SH-SY5Y (cell line): Measurements from ENCODE around the gene INPP5A.

Experiments used
- GATA2 ChIP-seq: IDR thresholded peaks from 2 replicates; pipeline ENCODE4 v1.6.1; 2011; ENCODE audit warnings: mild to moderate bottlenecking, low read depth, low read length
- GATA3 ChIP-seq: IDR thresholded peaks from 2 replicates; pipeline ENCODE4 v1.6.1; 2011; ENCODE audit warnings: low read depth, mild to moderate bottlenecking, low read length, moderate library complexity

Gene INPP5A

DNA sequence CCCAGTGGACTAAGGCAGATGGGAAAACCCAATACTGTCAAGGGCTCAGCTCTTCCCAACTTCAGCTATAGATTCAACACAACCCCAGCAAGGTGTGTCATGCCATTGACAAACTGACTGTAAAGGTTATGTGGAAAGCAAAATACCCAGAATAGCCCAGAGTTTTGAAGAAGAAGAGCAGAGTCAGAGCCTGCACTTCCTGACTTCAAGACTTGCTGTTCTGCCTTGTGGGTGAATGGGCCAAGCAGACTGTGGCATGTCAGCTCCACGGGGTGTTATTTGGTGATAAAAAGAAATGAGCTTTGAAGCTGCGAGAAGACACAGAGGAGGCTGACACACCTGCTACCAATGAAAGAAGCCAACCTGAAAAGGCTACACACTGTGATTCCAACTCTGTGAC, 158.6 kb downstream of the INPP5A start:
- TF ChIP-seq GATA2: no peak
- TF ChIP-seq GATA3: no peak

DNA sequence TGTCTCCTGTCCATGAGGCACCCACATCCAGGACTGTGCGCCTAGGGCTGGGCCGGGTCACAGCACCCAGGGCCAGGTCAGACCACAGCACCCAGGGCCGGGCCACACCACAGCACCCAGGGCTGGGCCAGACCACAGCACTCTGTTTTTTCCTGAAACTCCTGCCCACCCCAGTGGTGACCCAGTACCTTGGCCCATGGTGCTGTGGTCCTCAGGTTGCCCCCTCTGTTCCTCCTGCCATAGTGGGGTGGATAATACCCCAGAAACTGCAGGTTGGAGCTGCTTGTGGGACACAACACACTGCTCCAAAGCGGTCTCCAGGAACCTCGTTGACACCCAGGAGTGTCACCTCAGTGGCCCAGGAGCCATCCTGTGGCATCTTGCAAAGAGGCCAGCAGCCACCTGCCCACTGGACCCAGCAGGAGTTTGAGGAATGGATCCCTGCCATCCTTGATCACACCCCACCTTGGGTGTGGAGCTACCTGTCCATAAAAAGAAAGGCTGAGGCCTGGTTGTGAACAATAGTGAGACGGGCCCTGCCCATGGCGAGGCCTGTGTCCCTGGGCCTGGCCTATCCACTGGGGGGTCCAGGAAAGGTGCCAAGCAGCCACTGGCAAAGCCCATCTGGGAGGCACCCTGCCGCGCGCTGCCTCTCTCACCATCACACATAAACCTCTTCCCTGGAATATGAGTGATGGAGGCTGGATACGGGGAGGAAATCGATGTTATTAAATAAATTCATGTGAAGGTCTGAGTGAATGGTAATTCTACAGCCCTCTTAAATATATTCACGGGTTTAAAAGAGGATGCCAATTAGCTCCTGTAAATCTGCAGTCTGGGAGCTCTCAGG, 159.4 kb downstream of the INPP5A start:
- TF ChIP-seq GATA3: no peak
- no peak for TF ChIP-seq GATA2

DNA sequence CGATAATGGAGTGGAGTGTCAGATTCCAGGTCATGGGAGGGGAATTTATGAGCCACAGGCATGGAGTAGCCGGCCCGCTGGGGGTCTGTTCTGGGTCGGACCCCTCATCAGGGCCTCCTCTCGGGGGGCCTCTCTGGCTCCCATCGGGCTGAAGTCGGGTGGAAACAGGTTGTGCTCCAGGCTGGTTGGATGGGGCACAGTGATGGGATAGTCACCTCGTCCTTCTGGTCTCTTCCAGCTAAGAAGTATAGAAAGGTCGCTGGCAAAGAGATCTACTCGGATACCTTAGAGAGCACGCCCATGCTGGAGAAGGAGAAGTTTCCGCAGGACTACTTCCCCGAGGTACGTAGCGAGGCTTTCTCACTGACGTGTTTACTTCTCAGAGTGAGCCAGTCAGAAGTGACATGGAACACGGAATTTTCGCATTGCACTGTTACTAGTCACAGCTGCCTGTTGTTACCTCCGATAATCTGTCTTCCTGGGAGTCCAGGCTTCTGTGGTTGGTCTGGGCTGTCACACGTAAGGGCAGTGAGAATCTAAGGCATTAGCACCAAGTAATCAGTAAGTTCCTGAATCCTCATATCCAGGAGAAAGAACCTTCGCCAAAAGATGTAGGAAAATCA, 160.1 kb downstream of the INPP5A start:
- no peak for TF ChIP-seq GATA3
- TF ChIP-seq GATA2: no peak

DNA sequence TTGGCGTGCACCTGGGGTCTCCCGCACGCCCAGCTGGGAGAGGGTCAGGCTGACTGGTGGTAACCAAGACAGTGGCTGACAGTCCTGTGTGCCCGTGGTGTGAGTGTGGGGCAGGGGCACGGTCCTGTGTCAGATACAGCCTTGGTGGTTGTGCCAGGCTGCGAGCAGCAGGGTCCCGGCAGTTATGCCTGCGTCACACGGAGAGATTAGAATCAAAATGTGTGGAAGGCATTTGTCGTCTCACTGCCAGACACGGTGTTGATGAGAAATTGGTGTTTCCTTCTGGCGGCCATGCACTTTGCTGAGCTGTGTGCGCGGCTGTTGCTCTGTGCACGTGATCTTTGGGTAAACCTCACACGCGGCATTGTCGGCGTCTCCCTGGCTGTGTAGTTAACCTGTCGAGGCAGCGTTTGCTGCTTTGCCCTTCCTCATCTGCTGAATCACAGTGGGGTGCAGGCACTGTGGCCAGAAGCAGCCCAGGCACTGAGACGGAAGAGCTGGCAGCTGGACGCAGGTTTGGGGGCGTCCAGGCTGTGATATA, 160.7 kb downstream of the INPP5A start:
- no peak for TF ChIP-seq GATA3
- peak; percentile 64; the same call in 1 of the 2 replicates for TF ChIP-seq GATA2

DNA sequence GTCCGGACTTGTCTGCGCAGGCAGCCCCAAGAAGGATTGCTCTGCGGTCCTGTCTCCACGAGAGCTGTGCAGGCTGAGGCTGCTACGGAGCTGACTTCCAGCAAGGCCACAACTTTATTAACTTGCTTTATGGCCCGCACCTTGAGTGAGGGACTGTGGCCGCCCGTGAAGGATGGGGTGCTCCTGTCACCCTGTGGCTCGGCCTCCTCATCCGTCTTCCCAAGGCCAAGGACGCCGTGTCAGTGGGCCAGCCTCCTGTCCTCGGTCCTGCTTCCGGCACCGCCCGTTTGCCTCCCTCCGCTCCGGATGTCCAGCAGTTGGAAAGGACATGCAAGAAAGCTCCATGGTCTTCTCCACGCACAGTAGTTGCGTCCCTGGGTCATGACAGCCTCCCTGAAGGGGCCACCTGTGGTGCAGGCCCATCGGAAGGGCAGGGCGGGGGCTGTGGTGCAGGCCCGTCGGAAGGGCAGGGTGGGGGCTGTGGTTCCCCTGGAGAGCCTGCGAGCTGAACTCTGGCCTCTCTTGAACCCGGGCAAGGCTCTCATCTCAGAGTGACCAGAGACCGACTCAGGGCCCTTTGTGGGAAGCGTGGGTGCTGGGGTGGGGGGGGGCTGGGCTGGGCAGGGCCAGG, 161.3 kb downstream of the INPP5A start:
- TF ChIP-seq GATA2 (no peak), GATA3 (no peak)

DNA sequence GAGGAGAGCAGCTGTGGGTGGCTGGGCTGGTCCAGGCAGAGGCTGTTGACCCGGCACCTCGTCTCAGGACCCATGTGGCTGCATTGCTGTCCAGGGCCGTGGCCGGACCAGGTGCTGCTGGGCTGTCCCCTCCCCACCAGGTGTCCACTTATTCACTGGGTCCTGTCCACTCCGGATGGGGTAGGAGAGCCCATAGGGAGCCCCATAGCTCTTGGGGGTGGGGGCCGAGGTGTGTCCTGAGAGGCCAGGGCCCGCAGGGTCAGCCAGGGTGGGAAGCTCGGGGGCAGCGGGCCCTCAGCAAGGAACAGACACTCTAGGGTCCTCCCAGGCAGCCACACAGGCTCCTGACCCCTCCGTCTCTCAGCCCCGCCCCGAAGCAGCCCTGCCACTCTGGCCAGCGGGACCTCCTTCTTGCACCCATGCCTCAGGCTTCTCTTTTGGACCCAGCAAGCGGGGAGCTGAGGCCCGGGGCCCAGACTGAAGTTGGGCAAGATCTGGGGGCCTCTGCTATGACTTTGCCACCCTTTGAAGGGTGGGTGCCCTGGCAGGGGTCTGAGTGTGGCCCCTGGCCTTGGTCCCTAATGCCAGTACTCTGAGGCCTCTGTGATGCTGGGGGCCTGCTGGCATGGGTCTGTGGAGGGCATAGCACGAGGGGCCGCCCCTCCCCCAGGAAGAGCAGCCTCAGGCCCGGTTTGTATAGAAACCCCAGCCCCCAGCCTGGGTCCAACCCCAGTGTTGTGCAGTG, 162.0 kb downstream of the INPP5A start:
- TF ChIP-seq GATA2 (no peak), GATA3 (no peak)

DNA sequence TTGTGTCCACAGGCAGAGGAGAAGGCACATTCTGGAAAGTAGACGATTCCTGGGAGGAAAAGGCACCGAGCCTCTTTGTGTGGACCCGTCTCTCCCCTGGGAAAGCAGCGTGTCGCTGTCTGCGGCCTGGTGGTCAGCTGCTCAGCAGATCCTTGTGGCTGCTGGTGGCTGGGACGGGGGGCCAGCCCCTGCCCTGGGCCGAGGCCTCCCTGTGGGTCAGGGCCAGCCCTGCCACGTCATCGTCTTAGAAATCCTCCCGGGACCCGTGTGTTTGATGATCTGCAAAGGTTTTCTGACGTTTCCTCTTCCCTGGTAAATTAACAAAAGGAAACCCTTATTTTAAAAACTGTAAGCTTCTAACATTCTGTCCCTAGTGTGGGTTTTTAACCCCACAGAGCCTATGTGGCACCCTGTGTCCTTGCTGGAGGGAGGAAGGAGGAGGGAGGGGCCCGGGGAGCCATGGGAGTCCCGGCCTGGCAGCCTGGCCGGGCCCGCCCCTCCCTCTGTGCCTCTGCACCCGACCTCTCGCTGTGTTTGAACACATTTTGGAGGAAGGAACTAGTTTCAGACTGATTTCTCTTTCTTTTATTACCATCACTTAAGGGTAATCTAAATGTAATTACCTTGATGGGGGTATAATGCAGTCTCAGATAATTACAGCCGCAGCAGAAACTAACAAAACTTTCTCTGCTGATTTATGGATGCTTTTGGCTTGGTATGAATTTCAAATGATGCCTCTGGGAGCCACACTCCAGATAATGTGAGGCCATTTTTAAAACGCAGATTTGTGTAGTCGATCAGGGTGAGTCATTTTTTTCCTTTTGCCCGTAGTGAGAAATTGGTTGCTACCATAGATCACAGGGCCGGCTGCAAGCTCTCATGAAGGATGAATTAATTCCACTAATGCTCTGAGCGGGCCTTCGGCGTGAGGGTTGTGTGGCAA, 162.8 kb downstream of the INPP5A start:
- TF ChIP-seq GATA3 (no peak), GATA2 (no peak)

DNA sequence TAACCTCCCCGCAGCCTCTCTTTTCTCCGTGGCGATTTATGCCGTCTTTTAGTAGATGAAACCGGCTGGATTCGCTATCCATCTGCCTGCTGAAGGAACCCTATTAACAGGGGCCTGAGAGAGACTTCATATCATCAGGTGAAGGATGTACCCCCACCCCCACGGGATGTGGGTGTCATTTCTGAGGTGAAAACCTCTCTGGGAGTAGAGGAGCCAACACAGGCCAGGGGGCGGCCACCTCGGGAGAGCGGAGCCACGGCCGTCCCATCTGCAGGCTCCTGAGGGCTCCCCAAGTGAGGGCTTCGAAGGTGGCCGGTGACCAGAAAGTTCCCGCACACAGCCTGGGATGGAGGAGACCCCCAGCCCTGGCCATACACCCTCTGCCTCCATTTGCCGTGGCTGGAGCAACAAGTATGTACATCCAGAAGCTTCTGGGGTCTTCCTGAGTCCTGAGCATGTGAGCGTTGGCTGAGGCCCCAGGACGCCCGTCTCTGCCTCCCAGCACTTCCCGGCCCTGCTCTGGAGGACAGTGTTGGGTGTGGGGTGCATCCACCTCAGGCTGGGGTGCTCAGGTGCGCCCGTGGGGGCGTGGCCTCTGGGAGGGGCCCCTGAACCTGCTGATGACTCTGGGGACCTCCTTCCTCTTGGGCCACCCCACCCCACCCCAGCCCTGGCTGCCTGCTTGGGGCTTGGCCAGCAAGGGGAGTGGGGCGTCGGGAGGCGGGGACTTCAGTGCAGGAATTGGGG, 163.7 kb downstream of the INPP5A start:
- TF ChIP-seq GATA2: no peak
- TF ChIP-seq GATA3: no peak

DNA sequence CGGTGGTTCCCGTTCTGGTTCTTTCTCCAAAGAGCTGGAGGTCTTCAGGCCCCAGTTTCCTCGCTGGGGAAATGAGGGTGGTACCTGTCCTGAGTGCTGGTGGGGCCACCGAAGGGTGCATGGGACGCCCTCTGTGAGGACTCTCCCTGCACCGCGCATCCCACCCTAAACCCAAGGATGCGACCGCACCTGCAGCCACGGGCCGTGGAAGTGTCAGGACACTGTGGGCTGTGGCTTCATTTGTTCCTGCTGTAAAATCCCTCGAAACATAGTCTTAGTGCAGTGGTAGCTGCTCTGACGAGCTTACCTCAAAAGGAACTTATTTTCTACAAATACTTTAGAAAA, 164.2 kb downstream of the INPP5A start:
- TF ChIP-seq GATA2 (no peak), GATA3 (no peak)

DNA sequence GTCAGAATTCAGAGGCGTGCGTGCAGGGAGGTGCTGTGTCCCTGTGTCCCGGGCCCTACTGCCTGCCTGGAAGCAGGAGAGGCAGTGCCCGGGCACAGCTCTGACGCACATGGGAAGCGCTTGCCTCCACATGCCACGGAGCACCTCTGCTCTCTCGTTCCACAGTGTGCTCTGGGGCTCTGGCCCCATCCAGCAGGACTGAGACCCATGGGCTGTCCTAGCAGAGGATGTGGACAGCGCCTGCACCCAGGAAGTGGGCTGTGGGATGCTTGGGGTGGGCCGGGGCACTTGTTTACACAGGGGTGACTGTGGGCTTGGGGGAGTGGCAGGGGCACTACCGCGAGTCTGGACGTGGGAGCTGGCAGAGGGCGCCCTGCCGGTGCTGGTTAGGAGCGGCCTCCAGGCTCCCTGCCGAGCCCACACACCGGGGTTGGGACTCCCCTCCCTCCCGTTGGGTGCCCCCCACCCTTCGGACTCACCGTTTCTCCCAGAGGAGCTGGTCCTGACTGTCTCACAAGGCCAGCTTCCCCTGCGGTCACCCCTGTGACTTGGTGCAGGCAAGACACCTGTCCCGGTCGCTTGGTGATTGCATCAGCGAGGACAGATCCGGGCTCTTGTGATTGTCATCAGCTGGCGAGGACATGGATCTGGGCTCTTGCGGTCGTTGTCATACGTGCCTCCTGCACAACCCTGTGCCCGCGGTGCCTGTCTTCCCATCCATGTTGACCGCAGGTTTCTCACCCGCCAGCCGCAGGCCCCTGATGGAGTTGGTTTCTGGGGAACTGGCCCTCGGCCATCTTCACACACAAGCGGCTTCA, 165.2 kb downstream of the INPP5A start:
- TF ChIP-seq GATA3: no peak
- no peak for TF ChIP-seq GATA2

DNA sequence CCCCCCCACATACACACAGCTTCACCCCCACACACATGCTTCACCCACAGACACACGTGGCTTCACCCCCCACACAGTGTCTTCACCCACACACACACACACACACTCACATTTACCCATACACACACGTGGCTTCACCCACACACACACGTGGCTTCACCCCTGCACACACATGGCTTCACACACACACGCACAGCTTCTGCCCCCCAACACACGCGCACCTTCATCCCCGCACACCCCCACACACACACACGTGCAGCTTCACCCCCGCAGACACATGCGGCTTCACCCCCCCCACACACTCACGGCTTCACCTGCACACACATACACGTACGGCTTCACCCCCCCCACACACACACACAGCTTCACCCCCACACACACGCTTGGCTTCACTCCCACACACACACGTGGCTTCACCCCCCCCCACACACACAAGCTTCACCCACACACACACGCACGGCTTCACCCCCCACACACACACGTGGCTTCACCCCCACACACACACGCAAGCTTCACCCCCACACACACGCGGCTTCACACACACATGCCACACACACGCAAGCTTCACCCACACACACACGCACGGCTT, 165.9 kb downstream of the INPP5A start:
- TF ChIP-seq GATA2 (no peak), GATA3 (no peak)
